GM19397 (cell line): ENCODE results near the gene TMTC1.

Experiments
- ATAC-seq: cut with Tn5 transposase; IDR thresholded peaks from one replicate; pipeline ENCODE4 v1.9.1; 2021; ENCODE audit warnings: mild to moderate bottlenecking, moderate library complexity; ENCODE audit not compliant: unreplicated experiment

Gene TMTC1

DNA sequence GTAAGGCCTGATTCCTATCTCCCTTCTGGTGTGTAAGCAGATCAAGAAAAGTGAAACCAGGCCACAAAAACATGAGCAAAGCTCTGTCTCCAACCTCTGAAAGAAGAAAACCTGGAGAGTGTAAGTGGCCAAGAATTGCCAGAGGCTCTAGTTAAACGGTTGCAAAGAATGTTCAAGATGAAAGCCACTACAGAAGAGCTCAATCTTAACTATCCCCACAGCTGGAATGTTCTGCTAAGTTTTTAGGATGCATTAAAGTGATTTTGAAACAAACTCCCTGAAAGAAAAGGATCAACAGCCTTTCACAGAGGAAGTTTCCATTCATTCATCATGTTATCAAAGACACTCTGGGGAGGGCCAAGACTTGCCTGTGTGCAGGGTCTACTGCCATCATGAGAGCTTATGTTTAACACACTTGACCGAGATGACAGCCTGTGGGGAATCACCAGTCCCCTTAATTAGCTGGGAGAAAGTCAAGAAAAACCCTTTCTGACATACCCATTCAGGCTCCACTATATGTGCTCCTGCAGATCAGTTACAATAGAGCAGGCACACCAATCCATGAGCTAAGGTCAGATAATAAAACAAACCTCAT lies 158.3 kb downstream of the TMTC1 start:
- no peak for ATAC-seq

DNA sequence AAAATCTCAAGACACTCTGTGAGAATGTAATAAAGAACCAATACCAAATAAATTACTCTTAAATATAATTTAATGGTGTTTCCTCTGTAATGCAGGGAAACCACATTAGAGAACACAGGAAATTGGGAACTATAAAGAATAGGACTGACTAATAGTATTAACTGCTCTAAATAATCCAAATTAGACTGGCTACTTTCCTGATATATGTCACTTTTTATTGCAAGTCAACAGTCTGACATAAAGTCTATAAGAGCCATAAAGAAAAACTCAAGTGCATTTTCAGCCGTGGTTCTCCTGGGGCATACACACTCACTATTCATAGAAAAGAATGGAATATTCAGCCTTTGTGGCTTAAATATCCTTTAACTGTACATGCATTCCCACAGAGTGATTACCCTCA lies 161.5 kb downstream of the TMTC1 start:
- ATAC-seq = no peak

DNA sequence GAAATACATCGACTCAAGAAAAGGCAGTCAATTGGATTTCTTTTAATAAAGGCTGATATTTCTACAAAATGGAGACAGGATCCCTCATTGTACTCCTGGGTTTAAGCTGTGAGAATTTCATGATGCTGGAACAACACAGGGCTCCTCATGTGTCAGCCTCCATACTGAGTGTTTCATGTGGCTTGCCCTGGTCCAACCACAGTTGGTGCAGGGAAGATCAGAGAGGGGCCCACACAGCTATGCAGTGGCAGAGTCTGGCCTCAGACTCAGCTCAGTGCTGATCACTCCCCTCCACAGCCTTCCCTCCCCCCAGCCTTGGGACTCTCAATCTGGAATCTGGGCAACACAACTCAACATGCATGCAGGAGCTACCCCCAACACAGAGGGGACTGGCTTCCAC lies 163.7 kb downstream of the TMTC1 start:
- ATAC-seq = no peak

DNA sequence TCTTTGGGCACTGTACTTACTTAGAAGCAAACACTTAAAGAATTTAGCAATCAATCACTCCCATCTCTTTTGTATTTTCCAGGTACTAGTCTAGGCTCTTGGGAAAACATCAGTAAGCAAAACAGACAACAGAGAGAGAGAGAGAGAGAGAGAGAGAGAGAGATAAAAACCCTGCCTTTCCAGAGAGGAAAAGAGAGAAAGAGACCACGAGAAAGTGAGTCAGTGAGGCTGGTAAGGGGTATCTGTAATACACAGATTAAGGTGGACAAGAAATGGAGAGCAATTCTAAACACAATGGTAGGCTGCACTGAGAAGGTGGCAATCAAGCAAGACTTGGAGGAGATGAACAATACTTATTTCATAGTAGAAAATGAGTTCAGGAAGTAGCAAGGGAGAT lies 166.3 kb downstream of the TMTC1 start:
- ATAC-seq = no peak

DNA sequence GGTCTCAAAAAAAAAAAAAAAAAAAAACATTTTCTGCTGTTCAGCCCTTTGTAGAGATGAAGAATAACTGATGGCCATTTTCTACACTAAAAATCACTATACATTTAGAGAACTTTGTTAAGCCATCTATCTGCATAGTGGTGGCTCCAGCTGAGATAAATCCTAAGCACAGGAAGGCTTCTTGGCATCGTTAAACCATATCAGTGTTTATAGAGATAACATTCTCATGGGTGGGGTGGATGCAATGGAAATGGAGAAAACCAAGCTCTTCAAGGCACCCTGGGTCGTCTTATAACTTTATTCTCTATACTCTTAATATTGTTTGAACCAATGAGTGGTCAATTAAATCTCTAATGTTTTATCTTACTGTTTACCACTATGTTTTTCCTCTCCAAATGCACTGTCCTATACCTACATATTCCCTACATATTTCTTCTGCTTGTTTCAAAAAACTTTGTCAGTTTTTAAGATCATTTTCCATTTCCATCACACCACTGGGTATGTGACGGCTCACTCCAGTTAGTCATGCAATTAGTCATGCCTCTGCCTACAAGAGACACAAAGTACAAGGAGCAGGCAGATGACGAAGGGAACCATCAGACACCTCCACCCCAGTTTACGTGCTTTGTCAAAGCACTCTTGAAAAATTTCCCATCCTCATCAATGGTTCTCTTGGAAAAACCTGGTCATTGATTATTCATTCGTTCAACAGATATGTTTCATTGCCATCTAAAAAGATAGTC lies 166.9 kb downstream of the TMTC1 start:
- ATAC-seq = no peak

DNA sequence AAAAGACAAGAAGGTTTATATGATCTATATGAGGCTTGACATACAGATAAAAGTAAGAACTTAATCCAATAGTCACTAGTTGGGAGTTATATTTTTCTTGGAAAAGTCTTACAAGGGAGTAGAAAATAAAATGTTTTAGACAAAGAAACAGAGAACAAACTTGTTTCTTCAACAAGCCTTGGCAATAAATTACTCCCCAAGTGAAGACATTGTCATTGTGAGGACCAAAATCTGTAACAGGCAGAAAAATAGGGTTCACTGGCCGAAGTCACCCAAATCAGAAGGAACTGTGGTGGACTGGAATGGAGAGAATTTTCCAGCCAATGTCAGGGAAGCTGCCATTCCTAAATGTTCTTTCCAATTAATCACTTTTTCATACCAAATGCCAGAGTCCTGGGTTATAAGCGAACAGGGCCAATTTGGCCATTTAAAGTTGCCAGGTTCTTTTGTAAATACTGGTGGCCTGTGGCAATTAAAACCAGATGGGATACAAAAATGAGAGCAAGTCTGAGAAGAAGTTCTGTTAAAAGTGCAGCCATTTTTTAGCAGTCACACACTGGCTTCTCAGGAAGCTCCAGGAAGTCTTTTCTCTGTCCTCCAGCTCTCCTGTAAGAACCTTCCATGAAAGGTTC lies 168.9 kb downstream of the TMTC1 start:
- ATAC-seq = no peak

DNA sequence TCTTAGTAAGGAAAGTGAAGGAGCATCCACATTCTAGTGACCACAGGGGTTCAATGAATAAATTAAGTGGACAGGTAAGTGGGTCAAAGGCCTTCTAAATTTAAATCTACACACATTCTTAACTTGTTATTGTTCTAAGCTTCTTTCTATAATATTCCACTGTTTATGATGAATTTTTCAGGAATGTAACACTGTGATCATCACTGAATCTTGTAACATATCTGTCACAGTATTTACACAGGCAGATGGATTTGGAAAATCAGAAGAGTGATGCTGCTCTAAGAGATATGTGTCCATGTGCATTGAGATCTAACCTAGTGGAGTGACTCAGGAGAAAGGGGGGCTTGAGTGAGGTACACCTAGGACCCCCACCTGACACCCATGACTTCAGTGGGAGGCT lies 170.8 kb downstream of the TMTC1 start:
- ATAC-seq = no peak

DNA sequence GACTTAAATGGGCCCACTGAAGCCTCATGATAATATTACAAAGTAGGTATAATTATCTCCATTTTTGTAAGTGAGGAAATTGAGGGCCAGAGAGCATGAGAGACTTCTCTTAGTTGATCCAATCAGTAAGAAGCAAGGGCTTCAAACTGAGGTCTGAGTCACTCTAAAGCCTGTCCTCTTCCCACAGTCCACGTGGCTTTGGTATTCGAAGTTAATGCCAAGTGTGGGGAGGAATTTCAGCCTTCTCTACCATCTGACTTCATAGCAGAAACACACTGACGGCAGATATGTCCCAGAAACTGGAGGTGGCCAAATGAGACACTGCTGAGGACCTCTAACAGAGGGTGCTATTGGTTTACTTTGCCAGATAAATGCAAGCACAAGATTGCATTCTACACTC lies 171.8 kb downstream of the TMTC1 start:
- no peak for ATAC-seq

DNA sequence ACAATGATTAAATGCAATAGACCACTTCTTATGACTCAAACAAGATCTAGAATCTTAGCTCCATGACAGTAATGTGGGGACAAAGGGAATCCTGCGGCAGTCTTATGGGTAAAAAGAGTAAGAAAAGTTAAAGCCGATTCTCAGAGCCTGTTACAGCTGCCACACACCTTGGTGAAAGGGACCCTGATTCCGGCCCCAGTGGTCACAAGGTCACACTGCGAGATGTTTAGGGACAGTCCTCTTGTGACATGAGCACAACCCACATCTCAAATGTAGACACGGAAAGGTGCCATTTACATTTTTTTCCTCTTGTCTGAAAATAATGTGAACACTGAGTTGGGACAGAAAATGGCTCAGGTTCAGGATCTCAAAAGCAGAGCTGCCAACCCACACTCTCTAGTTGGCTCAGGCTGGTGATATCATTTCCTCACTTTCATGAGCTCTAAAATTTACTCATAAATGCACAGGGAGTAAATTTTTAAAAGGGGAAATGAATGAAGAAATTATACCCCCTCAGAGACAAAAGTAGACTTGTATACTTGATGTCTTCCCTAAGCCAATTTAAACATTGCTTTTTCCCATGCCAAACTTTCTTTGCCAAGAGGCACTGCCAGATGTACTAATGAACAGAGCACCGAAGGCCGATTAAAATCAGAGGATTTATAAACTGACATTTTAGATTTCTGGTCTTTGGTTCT lies 173.1 kb downstream of the TMTC1 start:
- no peak for ATAC-seq

DNA sequence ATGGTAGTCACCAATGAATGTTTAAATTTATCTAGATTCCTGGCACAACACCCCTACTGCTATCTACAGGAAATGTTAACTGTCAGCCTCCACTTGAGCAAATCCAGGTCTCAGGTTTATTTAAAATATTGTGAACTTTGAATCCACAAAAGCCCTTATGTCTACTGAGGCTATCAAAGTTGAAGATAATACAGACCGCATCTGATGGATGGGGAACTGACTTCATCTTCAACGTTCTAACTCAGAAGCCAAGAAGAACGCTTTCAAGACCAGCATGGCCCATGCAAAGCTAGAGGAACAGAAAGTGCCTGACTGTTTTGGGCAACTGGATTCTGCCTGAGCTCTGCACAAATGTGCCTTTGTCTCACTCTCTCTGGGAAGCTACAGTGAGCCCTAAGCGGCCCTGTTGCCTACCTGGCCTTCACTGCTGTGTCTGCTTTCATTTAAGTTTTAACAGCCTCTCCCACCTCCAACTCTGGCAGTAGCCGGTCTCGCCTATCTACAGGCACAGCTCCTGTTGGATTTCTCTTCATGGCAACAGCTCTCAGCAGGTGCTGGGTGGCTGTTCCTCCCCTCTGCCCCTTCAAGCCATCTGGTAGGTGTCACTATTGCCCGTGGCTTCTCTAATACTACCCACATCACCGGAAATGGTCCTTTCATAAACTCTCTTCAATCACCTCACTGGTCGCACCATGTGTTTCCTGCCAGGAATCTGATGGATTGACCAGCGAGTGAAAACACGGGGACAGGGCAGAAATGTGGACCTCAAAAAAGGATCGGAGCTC lies 174.1 kb downstream of the TMTC1 start:
- ATAC-seq = no peak

DNA sequence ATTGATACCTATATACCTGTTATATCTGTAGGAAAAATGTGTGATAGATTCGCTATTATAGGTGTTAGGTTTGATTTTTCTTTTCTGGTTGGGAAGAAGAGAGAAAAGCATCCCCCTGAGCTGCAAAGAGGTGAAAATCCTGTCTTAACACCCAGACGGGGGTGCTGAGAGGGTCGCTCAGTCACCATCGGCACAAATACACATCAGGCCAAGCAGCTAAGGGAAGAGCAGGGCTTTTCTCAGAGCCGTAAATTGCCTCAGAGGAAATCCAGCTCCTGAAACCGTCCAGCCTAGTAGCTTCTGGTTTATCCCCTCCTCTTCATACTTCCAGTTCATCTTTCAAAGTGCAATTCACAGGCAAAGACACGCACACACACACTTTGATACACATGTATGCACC lies 175.2 kb downstream of the TMTC1 start:
- no peak for ATAC-seq

DNA sequence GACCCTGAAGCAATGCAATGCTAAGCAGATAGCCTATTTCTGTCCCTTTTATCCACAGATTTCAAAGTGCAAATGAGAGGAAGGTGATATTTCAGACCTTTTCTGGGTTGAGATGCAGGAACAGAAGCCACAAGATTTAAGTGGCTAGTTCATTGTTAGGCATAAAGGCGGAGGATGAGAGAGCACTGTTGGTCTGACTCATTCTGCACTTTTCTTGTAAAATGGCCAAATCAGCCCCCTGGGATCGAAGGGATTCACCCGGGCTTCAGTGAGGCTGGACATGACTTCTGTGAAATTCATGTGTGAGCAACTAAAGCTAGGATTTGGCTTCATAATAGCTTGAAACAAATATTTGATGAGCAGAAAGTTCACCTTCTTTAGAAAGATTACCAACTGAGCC lies 184.4 kb downstream of the TMTC1 start:
- no peak for ATAC-seq

DNA sequence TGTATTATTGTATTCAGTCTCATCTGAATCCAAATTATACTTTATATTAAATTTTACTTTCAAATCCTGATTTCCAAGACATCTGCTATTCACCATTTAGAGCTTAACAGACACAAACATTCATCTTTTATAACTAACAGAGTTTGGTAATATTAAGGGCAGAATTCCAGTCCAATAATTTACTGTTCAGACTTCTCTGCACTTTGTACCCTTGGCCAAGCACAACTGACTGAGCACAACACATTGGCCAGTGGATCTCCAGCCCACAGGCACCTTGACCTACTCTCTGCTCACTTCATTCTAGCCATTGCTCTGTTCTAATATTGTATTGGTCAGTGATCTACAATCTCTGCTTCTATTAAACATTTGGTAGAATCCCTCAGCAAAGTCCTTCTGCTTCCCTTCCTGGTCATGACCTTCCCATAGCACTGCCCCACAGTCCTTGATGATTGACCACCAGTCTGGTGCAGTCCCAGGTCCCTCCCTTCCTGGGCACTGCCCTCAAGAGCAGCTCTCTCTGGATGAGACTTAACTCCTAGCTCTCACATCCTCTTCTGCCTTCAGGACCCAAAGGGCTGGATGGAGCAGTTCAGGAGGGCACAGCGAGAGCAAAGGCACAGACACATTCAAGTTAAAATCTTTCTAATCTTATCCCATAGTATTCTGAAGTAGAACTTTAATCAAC lies 188.5 kb downstream of the TMTC1 start:
- no peak for ATAC-seq

DNA sequence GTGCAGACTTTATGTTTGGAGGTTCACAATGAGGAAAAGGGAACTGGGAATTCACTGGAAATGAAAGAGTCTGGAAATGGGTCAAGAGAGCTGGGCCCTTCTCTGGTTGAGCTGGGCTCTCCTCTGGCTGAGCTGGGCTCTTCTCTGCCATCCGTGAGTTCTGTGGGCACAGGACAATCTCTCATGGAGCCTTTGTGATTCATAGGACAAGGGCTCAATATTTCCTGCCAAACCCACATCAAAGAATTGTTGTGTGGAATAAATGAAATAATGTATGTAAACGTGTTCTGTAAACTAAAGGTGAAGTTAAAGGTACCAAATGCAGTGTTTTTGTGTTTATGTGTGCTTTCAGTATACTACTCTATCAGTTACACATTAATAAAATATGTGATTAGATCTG lies 190.7 kb downstream of the TMTC1 start:
- ATAC-seq = no peak

DNA sequence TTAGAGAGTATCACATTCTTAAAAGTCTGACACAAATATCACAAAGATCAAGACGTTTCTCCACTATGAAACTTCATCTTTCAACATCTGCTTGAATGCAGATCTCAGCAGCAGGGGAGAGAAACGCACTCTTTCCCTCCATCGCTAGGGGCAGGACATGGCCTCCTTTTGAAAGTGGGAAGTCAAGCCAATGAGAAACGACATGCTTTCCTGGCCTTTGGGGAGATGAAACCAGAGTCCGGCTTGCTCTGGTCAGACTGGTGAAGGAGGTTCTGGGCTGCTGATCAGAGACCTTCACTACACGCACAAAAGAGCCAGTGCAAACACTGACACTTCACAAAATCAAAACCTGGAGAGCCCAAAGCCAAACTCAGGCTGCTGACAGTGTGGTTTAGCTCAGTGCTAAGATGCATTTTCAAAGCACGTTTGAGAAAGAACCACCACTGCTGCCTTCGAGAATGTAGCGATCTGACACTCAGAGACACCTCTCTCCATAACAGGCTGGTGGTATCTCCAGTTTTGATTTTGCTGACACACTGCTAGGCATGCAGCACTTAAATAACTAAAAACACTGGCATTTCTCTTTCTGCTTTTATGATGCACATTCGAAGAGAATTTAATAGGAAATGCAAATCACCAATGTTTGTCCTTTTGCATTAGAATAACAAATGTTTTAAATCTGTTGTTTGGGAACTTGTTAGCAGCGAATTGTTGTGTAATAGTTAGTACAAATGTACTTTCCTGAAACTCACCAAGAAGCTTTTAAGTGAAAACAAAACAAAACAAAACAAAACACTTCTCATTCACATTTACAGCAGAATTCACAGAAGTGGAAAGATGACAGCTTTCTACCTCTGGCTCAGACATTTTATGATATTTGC lies 192.4 kb downstream of the TMTC1 start:
- ATAC-seq = no peak

DNA sequence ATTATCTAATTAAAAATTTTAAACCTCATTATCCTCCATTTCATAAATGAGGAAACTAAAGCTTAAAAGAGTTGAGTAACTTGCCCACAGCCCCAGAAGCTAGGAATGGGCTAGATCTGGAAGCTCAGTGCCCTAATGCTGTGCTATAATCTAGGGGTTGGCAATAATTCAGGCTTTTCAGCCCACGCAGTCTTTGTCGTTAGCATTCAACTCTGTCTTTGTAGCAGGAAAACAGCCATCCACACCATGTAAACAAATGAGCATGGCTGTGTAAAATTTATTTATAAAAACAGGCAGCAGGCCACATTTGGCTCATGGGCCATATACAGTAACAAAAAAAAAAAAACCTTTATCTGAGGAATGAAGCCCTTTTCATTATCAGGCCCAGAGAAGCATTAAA lies 193.9 kb downstream of the TMTC1 start:
- ATAC-seq = no peak

DNA sequence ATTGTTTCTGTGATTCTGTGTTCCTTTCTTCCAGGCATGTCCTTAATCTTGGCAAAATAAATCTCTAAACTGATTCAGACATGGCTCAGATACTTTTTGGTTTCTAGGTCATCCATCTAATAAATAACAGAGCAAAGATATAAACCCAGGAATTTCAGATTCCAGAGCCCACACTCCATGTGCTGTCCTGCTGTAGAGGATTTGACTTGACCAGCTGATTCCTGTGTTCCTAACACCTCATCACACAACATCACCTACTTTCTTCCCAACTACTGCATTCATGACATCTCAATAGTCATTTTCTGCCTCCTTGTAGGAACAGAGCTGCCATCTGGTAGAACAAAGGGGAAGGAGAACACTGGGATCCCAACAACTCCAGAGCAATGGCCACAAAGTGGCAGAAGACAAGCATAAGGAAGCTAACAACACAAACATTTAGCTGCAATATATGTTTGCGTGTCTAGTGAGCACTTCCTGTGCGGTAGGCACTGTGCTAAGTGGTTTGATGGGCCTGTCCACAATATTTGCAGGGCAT lies 194.4 kb downstream of the TMTC1 start:
- ATAC-seq = no peak

DNA sequence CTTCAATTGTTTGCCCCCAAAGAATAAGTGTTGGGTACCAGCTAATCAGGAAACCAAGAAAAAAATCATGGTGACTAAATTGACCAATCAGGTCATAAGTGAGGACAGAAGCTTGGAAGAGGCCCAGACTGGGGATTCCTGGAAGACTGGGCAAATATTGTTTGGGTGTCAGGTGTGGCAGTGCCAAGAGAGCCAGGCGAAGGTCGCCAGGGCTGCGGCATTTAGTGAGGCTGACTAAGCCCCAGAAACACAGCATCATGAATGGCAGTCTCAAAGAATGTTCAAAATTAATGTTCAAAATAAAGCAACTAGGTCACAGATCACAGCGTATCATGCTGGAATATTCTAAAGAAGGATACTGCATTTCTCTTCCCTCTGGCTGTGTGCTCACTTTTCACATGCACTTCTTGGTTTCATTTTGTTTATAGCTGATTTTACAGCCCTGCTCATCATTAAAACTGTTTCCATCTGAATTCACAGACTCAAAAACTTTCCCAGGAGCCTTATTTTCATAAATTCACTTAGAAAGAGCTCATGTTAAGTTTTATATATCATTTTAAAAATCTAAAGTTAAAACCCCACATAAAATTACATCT lies 201.0 kb downstream of the TMTC1 start:
- no peak for ATAC-seq

DNA sequence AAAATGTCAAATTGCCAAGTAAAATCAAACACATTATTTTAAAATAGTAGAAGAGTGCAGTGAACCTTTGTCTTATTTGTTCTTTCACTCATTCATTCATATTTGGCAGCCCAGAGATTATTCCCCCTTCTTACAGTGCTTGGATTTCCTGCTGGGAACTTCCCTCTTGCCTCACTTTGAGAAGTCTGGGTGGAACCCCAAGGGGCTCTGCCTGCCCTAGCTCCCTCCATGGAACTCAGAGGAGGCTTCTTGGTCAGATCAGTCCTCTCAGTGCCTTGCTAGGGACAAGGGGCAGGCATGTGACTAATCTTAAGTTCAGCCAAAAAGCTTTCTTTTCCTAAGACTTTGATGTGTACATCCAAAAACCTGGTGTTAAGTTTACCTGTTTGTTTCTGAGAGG lies 201.6 kb downstream of the TMTC1 start:
- no peak for ATAC-seq
